Erythroblast (primary cell): Measurements from ENCODE around the gene NDFIP2.

ENCODE experiments used
- DNase-seq, 2 experiments: peaks; one replicate each; lab custom pipeline; 2025; lab: John Stamatoyannopoulos, UW
- GATA1 ChIP-seq: IDR thresholded peaks from 2 replicates; pipeline ENCODE4 v1.6.1; 2011; ENCODE audit warnings: low read depth, mild to moderate bottlenecking, control low read depth, low read length, moderate library complexity
- POLR2A ChIP-seq: IDR thresholded peaks from 2 replicates; pipeline ENCODE4 v1.6.1; 2011; ENCODE audit warnings: mild to moderate bottlenecking, low read length

Gene NDFIP2

DNA sequence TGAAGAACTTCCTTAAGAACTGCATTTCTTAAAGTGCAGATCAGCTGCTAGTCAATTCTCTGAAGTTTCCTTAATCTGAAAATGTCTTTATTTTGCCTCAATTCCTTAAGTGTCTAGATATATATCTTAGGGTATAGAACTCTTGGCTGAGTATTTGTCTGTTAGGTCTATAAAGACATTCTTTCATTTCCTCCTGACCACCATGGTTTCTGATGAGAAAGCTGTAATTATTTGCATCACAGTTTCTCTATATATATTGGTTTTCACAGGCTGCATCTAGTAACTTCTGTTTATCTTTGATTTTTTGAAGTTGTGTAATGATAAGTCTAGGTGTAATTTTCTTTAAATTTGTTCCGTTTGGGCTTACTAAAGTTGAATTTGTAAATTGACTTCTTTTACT lies 15.2 kb downstream of the NDFIP2 start:
- TF ChIP-seq POLR2A, result no peak
- TF ChIP-seq GATA1, result no peak
- no peak for DNase-seq

DNA sequence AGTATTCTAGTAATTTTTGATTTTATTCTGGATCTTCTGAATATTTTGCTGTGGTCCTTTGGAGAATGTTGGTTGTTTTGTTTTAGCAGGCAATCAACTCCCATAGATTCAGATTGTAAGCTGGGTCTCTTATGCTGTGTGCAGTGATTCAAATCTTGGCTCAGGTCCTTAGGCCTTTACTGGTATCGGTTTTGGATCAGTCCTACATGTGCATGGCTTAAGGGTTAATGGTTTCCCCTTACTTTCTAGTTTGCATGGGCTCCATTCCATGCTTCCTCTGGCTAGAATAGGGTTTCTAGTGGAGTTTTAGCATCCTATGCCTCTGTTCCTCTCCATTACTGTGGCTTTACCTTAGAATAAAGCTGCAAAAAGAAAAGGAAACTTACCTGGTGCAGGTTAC lies 16.1 kb downstream of the NDFIP2 start:
- no peak for DNase-seq
- no peak for TF ChIP-seq POLR2A
- TF ChIP-seq GATA1, result no peak

DNA sequence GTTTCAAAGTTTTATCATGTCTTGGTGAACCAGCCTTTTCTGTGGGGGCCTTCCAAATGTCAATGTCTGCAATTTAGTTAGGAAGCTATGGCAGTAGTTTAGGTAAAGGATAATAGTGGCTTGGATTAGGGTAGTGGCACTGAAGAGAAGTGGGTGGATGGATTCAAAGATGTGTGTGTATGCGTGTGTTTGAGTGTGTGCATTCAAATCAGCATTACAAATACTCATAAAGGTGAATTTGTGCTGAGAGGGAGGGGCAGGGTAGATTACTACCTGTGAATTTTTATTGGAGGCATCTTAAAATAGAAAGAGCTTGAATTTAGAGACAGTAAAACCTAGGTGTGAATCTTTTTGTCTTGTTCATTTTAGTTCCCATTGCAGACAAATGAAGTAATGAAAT lies 16.9 kb downstream of the NDFIP2 start:
- DNase-seq, result no peak
- TF ChIP-seq POLR2A (no peak), GATA1 (no peak)

DNA sequence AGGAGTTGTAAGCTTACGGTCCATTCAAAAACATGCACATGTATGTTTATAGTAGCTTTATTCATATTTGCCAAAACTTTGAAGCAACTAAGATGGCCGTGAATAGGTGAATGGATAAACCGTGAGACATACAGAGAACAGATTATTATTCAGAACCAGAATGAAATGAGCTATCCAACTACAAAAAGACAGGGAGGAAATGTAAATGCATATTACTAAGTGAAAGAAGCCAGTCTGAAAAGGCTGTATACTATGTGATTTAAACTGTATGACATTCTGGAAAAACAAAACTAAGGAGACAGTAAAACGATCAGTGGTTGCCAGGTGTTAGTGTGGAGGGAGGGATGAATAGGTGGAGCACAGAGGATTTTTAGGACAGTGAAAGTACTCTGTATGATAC lies 19.9 kb downstream of the NDFIP2 start:
- DNase-seq, result no peak
- TF ChIP-seq GATA1 (no peak), POLR2A (no peak)

DNA sequence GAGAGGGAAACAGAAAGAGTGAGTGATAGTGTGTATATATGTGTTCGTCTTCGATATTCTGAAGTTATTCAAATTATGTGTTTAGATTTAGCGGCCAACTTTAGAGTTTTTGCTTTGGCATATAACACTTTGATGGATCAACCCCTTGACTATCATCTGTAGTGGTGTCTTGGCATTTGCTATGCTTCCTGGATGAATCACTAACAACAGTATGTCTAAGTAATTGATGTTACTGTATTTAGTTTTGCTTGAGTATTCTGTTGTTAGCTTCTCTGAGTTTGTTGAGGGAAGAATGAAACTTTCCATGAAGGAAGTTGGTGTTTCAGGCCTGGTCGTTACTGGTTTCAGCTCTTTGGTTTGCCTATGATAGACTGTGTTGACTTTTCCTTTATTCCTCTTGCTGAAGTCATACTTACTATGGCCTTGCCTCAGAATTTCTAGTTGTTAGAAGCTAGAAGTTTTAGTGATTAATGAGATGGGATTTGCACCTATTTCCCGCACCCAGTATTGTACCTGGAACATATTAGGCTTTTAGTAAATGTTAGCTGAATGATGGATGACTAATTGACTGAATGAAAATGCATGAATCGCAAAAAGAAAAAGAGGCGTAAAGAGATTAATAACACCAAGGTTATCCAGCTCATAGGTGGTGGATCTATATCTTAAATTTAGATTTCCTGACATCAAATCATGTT lies 20.7 kb downstream of the NDFIP2 start:
- TF ChIP-seq GATA1 (no peak), POLR2A (no peak)
- no peak for DNase-seq

DNA sequence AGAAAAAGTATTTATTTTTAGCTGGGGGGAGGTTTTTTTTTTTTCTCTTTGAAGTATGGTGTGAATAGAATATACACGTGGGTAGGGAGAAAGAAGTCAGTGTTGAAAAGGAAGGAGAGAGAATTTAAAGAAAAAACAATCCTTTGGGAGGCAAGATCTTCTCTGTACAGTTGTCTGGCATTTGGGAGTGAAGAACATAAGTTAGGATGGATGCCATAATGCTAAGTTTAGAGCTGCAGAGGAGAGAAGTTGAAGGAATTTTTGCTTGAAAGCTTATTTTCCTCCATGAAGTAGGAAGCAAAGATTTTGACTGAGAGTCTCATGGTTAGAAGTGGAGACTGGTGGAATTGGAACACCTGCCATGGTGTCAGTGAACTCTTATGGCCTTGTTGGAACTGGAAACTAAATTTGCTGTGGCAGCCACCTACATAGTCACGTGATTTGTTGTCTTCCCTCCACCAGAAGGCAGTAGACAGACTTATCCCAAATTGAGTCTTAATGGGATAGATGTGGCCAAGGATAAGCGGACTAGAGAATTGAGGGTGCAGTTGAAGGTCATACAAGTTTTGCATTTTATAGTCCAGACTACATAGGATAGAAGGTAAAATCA lies 22.0 kb downstream of the NDFIP2 start:
- TF ChIP-seq POLR2A (no peak), GATA1 (no peak)
- DNase-seq, result no peak

DNA sequence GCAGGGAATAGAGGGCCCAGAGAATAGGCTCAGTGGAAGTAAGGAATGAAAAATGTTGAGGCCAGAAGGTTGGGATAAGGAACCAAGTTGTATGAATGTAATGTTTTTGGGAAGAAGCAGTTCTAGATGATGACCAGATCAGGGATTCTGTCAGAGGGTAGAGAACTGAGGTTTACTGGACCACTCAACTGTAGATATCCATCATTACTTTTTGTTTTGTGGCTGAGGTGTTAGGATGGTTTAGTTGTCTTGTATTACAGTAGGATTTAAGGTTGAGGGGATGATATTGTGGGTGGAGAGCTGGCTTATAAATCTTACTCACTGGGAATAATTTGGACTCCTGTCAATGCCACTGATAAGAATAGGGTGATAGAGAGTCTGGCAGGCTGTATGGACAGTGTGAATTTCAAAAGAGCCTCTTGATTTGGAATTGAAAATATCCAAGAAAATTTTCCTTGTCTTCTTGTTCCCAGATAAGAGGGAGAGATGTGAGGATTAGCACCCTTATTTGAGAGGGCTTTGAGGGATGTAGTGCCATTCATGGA lies 22.6 kb downstream of the NDFIP2 start:
- TF ChIP-seq GATA1, result no peak
- no peak for TF ChIP-seq POLR2A
- no peak for DNase-seq

DNA sequence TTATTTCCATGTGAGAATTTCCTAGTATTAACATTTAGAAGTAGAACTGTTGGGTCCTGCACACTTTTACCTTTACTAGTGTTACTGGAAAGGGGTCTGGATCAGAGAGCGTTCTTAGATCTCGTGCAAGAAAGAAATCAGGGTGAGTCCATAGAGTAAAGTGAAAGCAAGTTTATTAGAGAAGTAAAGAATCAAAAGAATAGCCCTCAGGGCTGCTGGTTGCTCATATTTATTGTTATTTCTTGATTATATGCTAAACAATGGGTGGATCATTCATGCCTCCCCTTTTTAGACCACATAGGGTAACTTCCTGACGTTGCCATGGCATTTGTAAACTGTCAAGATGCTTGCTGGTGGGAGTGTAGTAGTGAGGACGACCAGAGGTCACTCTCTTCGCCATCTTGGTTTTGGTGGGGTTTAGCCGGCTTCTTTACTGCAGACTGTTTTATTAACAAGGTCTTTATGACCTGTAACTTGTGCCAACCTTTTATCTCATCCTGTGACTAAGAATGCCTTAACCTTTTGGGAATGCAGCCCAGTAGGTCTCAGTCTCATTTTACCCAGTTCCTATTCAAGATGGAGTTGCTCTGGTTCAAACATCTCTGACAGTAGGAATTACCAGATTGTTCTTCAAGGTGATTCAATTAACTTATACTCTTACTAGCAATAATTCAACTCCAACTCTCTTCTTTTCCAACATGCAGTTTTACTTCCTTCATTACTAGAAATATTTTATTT lies 27.4 kb downstream of the NDFIP2 start:
- DNase-seq, result no peak
- TF ChIP-seq GATA1, result no peak

DNA sequence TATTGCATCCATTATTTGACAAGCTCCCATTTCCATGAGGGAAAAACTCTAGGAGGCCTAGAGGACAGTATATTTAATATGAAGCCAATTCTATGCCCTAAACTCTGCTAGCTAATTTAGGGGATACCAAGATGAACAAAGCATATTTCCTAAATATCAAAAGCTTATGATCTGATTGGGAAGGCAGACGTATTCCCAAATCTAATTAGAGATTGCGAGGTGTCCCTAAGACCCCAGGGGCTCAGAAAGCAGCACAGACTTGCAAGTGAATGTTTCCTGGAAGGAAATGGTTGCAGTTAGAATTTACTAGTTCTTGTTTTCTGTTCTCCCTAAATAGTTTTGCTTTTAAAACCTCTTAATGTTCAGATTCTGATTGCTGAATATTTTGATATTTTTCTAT lies 30.7 kb downstream of the NDFIP2 start:
- TF ChIP-seq POLR2A (no peak), GATA1 (no peak)

DNA sequence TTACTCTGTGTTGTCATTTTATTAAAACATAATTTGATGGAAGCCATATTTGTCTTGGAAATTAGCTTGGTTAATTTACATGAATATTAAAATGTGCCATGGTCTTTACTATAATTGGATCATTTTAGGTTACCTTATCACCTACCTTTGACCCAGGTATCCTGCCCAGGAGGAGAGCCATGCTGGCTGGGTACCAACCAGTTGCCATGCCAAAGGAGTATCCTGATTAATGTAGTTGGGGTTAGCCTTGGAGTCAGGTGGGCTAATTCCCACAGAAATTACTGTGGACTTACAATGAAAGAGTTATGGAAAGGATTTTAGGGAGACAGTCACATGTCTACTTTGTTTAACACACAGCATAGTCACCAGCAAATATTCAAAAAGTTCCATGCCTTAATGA lies 32.0 kb downstream of the NDFIP2 start:
- no peak for DNase-seq
- TF ChIP-seq POLR2A (no peak), GATA1 (no peak)

More for the DNA sequence above, 30.7 kb downstream of the NDFIP2 start:
- no peak for DNase-seq

DNA sequence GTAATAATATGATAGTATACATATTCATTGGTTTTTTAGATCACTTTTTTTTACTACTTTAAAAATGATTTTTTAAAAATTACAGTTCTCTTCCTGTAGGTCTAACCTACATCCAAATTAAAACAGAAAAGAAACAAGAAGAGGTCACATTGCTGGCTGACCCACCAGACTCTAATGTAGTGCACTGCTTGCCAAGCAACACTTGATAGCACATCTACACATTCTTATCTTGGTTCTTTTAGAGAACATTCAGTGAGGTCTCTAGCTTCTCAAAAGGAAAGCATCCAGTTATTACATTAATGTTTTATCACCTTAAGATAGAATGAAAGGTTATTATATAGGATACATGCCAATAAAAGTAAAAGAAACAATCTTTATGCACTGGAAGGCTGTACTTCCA lies 35.6 kb downstream of the NDFIP2 start:
- no peak for DNase-seq
- TF ChIP-seq GATA1 (no peak), POLR2A (peak; percentile 14)

DNA sequence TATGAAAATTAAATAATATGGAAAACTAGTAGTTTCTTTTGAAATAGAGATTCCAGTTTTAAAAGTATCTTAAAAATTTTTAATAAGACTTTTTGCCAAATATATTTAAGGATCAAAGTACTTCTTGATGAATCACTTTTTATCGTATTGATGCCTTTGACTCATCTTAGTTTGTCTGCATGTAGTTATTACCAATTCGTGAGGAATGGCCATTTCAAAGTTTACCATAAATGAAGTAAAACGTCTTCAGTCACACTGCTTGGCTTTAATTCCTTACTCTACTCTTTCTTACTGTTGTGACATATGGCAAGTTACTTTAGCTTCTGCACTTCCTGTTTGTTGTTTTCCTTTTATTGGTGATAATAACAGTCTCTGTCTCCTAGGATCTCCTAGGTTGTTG lies 38.3 kb downstream of the NDFIP2 start:
- TF ChIP-seq POLR2A, result no peak
- TF ChIP-seq GATA1, result no peak
- DNase-seq, result no peak

DNA sequence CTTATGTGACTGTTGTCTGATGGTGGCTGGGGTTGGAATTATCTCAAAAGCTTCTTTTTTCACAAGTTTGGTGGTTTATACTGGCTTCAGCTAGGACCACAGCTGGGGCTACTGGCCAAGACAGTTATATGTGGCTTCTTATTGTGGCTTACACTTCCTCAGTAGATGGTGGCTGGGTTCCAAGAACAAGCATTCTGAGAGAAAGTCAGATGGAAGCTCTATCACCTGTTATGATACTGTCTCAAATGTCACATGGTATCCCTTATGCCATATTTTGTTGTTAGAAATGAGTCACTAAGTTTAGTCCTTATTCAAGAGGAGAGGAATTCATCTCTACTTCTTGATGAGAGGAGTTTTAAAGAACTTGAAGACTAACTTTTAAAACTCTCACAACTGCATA lies 41.6 kb downstream of the NDFIP2 start:
- TF ChIP-seq POLR2A (no peak), GATA1 (no peak)
- peak in 1 of 2 experiments; percentile 11 for DNase-seq

DNA sequence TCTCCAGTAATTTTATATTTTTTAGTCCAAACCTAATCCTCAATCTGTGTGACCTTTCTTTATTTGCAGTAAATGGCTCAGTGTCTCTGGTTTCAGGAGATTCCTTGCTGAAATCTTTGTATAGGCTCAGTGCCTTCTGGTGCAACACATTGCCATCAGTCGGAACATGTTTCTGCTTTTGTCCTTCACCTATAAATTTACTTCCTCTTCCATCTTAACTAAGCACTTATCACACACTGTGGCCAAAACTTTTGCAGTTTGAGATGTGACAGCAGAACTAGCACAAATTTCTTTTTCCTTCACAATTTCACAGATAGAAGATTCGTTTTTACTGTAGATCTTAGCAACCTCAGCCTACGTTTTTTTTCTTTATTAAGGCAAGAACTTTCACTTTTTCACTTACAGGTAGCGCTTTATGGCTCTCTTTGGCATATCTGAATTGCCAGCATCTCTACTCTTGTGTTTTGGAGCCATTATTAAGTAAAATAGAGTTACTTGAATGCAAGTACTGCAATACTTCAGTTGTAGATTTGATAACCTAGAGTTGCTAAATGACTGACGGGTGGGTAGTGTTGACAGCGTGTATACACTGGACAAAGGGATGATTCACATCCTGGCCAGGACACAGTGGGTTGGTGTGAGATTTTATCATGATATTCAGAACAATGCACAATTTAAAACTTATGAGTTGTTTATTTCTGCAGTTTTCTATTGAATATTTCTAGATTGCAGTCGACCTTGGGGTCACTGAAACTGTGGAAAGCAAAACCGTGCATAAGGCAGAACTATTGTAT lies 44.3 kb downstream of the NDFIP2 start:
- TF ChIP-seq GATA1, result no peak
- DNase-seq, result no peak
